ENCODE data around the gene CD14.
"Not testable (repeated sequence)": the region's sequence is repeated elsewhere in the genome, so short reads cannot be mapped to it uniquely, and the experiment has no call there.

Gene CD14

GRCh38 chr5:140609126-140609525, 23.8 kb downstream of the CD14 start:
- POLR2A ChIA-PET = no interaction called here
- TF ChIP-seq CTCF (IDR thresholded peaks at IDR 0.05; ENCODE audit: control extremely low read depth, extremely low read depth, low read depth, missing control alignments) = no peak
- DNase-seq (ENCODE audit: extremely low spot score) = no peak
- CTCF ChIA-PET = interaction anchor here (1.9 kb wide), 1 partner anchor 13 kb away, joined by 5 read pairs; no protein-coding TSS in a partner anchor

- no peak for DNase-seq (ENCODE audit: extremely low spot score)
- no peak for TF ChIP-seq CTCF (IDR thresholded peaks at IDR 0.05; ENCODE audit: control extremely low read depth, extremely low read depth, low read depth, missing control alignments)
- ChIA-PET CTCF (interaction anchor here (1.9 kb wide), 1 partner anchor 12 kb away, joined by 5 read pairs; no protein-coding TSS in a partner anchor), POLR2A (no interaction called here)
Observed at GRCh38 chr5:140608722-140609121, 24.3 kb downstream of the CD14 start.

GRCh38 chr5:140607031-140607430, 25.9 kb downstream of the CD14 start:
- DNase-seq (ENCODE audit: extremely low spot score) = no peak
- CTCF ChIA-PET = no interaction called here
- no peak for TF ChIP-seq CTCF (IDR thresholded peaks at IDR 0.05; ENCODE audit: control extremely low read depth, extremely low read depth, low read depth, missing control alignments)
- POLR2A ChIA-PET = no interaction called here

- no peak for TF ChIP-seq CTCF (IDR thresholded peaks at IDR 0.05; ENCODE audit: control extremely low read depth, extremely low read depth, low read depth, missing control alignments)
- DNase-seq (ENCODE audit: extremely low spot score) = no peak
- CTCF ChIA-PET = no interaction called here
- POLR2A ChIA-PET = no interaction called here
Observed at GRCh38 chr5:140605879-140606278, 27.1 kb downstream of the CD14 start.

- TF ChIP-seq CTCF (IDR thresholded peaks at IDR 0.05; ENCODE audit: control extremely low read depth, extremely low read depth, low read depth, missing control alignments) = no peak
- no peak for DNase-seq (ENCODE audit: extremely low spot score)
- POLR2A ChIA-PET = no interaction called here
- CTCF ChIA-PET = interaction anchor here (1.7 kb wide), 1 partner anchor 241 kb away, joined by 4 read pairs; no protein-coding TSS in a partner anchor
Observed at GRCh38 chr5:140603734-140604133, 29.2 kb downstream of the CD14 start.

GRCh38 chr5:140603446-140603698, 29.6 kb downstream of the CD14 start:
- POLR2A ChIA-PET; DNase-seq (ENCODE audit: extremely low spot score): not testable (repeated sequence)
- CTCF ChIA-PET = interaction anchor here (1.7 kb wide), 1 partner anchor 240 kb away, joined by 4 read pairs; no protein-coding TSS in a partner anchor

- POLR2A ChIA-PET = no interaction called here
- CTCF ChIA-PET = interaction anchor here (1.0 kb wide), 1 partner anchor 9 kb away, joined by 3 read pairs; no protein-coding TSS in a partner anchor
Observed at GRCh38 chr5:140602147-140602546, 30.8 kb downstream of the CD14 start.

More at GRCh38 chr5:140602147-140602546, 30.8 kb downstream of the CD14 start:
- no peak for TF ChIP-seq CTCF (IDR thresholded peaks at IDR 0.05; ENCODE audit: control extremely low read depth, extremely low read depth, low read depth, missing control alignments)
- DNase-seq (ENCODE audit: extremely low spot score) = no peak
